C4-2B (cell line): ENCODE results near the gene CSNK2A3.

Experiments
- ZFX ChIP-seq: fragments of 450-650 bp; IDR thresholded peaks from 2 replicates; pipeline ENCODE4 v1.6.1; 2017
- TF ChIP-seq, protein P1 (sequence below): fragments of 450-650 bp; conservative IDR thresholded peaks from 2 replicates; pipeline ENCODE4 v1.5.1; 2017; ENCODE audit warnings: mild to moderate bottlenecking

DNA sequence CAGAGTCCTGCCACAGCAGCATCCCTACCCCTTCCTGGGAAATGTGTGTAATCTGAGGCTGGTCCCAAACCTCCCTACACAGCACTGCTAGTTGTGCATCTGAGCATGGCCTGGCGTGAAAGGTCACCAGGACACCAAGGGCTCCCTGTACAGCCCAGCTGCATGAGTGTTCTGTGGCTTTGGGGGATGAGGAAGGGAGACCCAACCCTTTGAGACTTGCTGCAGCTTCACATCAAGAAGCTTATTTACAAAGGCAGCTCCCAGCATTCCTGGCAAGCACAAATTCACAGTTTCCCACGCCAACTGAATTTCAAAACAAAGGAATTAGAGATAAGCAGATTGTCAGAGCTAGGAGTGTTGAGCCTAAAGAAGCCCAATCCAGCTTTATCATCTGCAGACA, 32.2 kb downstream of the CSNK2A3 start:
- TF ChIP-seq, protein P1, sequence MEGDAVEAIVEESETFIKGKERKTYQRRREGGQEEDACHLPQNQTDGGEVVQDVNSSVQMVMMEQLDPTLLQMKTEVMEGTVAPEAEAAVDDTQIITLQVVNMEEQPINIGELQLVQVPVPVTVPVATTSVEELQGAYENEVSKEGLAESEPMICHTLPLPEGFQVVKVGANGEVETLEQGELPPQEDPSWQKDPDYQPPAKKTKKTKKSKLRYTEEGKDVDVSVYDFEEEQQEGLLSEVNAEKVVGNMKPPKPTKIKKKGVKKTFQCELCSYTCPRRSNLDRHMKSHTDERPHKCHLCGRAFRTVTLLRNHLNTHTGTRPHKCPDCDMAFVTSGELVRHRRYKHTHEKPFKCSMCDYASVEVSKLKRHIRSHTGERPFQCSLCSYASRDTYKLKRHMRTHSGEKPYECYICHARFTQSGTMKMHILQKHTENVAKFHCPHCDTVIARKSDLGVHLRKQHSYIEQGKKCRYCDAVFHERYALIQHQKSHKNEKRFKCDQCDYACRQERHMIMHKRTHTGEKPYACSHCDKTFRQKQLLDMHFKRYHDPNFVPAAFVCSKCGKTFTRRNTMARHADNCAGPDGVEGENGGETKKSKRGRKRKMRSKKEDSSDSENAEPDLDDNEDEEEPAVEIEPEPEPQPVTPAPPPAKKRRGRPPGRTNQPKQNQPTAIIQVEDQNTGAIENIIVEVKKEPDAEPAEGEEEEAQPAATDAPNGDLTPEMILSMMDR = no peak
- no peak for TF ChIP-seq ZFX
